ENCODE measurements around the gene MYL7.

DNA sequence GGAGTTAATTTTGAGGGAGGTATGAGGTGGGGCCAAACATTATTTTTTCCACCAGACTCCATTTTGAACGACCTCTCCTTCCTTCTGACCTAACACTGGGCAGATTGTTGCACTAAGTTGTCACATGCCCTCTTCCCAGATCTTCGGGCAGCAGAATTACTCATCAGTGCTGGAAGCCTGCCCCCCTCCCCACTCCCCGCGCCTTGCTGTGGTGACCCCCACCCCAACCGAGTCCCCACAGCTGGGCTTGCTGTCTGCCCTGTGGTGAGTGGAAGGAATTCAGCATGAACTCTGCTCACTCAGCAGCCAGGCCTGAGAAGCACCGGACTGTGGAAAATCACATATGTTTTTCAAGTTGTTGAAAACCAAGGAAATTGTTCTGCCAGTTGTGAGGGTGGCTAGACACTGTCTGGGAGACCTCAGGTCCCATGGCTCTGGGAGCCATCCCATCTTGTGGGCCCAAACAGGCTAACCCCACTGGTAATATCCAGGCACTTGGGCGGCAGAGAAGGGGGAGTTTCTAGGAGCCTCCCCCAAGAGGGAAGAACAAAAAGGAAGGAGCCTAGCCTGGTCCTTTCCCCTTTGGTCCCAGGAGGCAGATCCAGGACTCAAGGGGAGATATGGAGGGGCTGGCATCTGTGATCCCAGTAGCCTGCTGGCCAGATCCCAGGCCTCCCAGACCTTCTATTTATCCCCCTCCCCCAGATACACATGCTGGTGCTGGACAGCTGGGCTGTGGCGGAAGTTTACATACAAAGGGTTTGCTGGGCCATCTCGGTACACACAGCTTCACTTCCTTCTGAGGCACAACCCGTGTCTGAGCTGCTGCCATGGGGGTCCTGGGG is 40.5 kb downstream of the MYL7 start:
- TF ChIP-seq CTCF (conservative IDR thresholded peaks at IDR 0.05; ENCODE audit: low read length) (no peak), EZH2phosphoT487 (IDR thresholded peaks at IDR 0.05; ENCODE audit: borderline replicate concordance, low read depth, low read length) (no peak)
